ENCODE data around the gene PTGIR.

PTGIR gene

DNA sequence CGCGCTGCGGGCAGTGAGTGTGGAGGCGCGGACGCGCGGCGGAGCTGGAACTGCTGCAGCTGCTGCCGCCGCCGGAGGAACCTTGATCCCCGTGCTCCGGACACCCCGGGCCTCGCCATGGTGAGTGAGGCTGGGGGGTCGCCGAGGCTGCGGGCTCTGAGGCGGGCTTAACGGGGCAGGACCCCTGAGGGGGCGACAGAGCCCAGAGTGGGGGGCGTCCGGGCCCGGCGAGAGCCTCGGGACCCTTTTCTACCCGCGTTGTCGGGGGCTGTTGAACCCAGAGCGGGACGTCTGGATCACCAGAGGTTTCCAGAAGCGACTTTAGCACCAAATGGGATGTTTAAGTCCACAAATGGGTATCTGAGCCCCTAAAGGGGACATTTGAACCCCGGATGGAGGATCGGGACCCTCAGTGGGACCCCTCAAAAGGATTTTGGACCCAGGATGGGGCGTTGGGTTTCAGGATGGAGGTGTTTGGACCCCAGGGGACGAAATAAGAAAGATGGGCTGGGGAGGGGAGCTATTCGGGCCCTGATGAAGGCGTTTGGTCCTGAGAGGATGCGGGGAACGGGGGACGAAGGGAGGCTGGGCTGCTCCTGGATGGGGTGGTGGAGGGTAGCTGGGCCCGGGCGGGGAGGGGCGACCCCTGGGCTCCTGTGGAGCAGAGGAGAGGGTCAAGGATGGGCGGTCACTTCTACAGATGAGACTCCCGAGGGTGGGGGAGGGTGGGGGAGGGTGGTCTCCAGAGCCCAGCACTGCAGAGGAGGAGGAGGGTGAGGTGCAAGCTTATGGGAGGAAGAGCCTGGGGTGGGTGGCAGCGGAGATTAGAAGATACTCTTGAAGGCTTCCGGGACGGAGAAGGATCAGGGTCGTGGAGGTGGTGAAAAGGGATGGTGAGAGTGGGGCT is 23.3 kb downstream of the PTGIR start, which contains the start of gene CALM3:
Gene CALM3, plus strand, starts transcription at position 13 of the 907 bp plus-strand sequence. Its CDS starts 105 bp downstream, at position 118.
- DNase-seq (ENCODE audit: low read depth) = no peak

DNA sequence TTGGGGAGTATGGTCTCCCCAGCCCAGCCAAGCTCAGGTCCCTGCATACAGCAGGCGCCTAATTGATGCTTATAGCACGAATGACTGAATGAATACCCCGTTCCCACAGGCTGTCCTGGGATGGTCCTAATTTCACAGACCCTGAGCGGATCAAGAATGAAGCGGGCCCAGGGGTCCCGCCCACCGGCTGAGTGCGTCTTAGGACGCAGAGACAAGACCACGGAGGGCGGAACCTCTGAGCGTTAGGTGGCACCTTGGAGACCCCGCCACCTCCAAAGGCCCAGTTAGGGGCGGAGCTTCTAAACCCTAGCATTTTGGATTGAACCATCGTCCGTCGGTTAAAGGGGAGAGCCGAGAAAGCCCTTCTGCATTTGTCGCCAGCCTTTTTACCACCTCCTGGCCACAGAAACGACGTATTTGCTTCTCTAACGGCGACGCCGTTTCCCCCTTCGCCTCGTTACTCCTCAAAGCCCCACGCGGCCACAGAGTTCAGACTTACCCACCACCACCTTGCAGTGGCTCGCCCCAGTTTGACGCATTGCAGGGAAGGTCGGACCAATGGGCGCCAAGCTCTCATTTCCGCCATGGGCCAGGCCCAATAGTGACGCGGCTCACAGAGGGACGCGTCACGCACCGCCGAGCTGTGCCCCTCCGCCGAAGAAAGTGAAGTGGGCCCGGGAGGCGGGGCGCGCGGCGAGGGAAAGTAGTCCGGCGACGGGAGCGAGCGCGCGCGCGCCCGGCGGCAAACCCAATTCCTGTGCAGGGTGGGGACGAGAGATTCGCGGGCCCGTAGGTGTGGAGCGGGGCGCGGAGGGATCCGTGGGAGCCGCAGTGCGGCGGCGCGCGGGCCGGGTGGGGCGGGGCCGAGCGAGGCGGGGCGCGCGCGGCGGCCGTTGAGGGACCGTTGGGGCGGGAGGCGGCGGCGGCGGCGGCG is 24.2 kb downstream of the PTGIR start:
- DNase-seq (ENCODE audit: low read depth) = peak; percentile 92

DNA sequence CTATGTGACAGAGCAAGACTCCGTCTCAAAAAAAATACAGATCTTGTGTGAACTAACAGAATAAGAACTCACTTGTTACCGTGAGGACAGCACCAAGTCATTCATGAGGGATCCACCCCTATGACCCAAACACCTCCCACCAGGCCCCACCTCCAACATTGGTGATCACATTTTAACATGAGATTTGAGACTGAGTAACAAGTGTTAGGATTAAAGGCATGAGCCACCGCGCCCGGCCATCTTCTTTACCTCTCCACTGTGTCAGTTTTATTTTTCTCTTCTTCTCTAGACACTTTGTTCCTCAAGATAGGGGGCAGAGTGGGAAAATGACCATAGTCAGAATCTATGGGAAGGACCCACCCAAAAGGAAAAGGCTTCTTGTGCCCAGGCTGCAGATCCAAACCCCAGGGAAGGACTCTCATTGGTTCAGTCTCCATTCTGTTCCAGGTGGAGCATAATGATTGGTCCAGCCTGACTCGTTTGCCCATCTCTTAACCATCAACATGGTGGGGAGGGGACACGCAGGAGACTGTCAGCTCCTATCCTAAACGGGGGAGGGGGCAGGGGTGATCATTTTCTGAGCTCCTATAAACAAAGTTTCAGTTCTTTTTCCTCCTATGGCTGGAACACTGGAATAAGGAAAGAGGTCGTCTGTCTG is 25.0 kb downstream of the PTGIR start:
- DNase-seq (ENCODE audit: low read depth) = no peak

DNA sequence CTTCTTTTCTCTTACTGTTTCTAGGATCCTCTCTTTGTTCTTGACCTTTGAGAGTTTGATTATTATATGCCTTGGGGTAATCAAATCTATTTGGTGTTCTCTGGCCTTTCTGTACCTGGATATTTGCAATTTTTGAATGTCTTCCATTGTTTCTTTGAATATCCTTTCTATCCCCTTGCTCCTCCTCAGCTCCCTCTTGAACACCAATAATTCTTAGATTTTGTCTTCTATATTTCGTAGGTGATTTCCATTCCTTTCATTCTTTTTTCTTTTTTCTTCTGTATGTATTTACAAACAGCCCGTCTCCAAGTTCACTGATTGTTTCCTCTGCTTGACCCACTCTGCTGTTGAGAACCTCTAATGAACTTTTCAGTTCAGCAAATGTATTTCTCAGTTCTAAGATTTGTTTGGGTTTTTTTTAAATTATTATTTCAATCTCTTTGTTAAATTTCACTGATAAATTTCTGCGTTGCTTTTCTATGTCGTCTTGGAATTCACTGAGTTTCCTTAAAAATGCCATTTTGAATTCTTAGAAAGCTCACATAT is 26.4 kb downstream of the PTGIR start:
- no peak for DNase-seq (ENCODE audit: low read depth)

DNA sequence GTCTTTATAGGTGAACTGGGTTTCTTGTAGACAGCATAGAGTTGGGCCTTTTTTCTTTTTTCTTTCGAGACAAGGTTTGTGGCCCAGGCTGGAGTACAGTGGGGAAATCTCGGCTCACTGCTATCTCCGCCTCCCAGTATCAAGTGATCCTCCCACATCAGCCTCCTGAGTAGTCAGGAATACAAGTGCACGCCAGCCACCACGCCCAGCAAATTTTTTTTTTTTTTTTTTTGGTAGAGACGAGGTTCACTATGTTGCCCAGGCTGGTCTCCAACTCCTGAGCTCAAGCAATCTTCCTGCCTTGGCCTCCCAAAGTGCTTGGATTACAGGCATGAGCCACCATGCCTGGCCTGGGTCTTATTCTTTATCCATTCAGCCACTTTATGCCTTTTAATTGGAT is 28.9 kb downstream of the PTGIR start:
- DNase-seq (ENCODE audit: low read depth) = no peak

DNA sequence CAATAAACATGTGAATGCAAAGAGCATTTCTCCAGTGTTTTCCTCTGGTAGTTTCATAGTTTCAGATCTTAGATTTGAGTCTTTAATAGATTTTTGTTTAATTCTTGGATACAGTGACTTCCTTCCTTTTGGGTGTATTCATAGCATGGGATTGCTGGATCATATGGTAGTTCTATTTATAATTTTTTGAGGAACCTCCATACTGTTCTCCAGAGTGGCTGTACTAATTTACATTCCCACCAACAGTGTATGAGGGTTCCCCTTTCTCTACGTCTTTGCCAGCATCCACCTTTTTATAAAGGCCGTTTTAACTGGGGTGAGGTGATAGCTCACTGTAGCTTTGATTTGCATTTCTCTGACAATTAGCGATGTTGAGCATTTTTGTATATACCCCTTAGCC is 33.0 kb downstream of the PTGIR start:
- no peak for DNase-seq (ENCODE audit: low read depth)

DNA sequence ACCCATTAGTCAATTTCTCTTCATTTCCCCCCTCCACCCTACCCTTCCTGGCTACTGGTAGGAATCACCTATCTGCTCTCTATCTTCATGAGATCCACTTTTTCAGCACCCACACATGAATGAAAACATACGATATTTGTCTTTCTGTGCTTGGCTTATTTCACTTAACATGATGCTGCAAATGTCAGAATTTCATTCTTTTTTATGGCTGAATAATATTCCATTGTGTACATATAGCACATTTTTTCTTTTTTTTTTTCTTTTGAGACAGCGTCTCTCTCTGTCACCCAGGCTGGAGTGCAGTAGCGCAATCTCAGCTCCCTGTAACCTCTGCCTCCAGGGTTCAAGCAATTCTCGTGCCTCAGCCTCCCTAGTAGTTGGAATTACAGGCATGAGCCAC is 33.6 kb downstream of the PTGIR start:
- DNase-seq (ENCODE audit: low read depth) = no peak

DNA sequence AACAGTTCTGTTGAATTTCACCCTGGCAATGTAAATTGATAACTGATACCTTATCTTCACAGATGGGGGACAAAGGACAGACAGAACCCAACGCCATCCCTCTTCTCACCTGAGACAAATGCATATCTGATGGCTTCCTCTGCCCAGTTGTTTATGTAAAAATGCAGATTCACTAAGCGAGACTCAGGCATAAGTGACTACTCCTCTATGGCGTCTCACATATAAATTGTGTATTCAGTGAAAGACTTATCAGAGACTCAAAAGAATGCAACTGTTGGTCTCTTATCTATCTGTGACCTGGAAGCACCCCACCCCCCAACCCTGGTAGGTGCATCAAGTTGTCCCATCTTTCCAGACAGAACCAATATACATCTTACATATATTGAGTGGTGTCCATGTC is 37.0 kb downstream of the PTGIR start:
- DNase-seq (ENCODE audit: low read depth) = no peak

DNA sequence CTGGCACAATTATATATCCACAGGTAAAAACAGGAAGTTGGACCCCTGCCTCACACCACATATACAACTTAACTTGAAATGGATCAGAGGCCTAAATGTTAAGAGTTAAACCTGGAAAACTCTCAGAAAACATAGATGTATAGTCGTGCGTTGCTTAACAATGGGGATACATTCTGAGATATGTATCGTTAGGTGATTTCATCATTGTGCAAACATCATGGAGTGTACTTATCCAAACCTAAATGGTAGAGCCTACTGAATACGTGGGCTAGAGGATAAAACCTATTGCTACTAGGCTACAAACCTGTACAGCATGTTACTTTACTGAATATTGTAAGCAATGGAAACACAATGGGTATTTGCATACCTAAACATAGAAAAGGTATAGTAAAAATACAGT is 38.6 kb downstream of the PTGIR start:
- DNase-seq (ENCODE audit: low read depth) = no peak

DNA sequence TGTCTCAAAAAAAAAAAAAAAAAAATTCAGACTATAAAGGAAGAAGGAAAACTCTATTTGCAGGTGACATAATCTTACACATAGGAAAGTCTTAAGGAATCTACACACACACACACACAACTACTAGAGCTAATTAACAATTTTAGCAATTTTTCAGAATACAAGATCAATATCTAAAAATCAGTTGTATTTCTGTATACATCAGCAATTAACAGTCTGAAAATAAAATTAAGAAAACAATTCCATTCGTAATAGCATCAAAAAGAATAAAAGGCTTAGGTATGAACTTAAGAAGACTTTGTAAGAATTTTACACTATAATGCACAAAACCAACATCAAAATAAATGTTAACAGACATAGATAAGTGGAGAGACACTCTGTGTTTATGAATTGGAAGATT is 39.4 kb downstream of the PTGIR start:
- DNase-seq (ENCODE audit: low read depth) = no peak

DNA sequence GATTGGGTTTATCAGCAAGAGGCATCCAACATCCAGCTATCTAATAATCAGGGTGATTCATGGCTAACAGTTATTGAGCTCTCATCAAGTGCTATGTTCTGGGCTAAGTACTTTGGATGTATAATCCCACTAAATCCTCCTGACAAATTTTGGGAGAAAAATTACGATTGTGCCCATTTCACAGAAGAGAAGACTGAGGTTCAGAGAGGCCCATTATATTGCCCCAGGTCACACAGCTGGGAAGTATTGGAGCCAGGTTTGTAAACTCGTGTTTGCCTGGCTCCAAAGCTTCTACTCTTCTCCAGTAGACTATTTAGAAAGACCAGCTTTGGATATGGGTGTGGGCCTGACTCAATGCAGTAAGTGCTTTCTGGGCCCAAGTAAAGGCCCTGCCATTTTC is 44.6 kb downstream of the PTGIR start:
- DNase-seq (ENCODE audit: low read depth) = no peak

DNA sequence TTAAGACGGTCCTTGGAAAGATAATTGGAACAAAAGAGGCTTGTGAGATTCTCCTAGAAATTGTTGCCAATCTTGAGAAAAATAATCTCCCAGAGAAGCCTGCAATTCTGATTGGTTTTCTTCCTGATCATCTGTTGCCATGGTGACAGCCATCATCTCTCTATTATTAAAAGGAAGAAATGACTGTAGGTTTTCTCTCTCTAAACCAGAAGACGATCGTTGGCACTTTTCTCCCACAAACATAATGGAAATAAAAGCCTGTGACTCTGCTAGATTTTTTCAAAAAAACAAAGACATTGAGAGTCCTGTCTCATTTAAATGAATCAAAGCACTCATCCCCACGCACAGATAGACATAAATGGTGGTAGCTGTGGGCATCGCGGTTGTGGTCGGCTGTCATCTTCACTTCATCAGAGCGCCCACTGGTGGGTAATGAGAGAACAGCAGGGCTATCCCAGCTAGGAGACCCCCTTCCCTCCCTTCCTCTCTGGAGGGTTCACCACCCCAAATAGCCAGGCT is 45.5 kb downstream of the PTGIR start:
- peak; percentile 48 for DNase-seq (ENCODE audit: low read depth)

DNA sequence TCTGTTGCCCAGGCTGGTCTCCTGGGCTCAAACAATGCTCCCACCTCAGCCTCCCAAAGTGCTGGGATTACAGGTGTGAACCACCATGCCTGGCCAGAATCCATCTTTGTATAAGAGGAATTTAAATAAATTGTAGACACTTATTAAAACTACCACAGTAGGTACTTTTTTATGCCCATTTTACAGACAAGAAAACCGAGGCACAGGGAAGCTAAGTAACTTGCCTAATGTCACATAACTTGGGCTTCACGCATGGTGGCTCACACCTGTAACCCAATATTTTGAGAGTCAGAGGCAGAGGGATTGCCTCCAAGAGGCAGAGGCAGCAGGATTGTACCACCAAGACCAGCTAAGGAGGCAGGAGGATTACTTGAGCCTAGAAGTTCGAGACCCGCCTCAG is 46.4 kb downstream of the PTGIR start:
- no peak for DNase-seq (ENCODE audit: low read depth)

DNA sequence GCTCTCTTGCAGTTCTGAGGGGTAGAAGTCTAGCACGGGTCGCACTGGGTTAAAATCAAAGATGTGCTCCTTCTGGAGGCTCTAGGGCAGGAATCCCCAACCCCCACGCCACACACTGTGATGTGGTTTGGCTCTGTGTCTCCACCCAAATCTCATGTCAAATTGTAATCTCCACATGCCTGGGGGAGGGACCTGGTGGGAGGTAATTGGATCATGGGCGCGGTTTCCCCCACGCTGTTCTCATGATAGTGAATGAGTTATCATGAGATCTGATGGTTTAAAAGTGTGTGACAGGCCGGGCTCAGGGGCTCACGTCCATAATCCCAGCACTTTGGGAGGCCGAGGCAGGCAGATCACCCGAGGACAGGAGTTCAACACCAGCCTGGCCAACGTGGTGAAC is 50.4 kb downstream of the PTGIR start:
- DNase-seq (ENCODE audit: low read depth) = peak; percentile 32

DNA sequence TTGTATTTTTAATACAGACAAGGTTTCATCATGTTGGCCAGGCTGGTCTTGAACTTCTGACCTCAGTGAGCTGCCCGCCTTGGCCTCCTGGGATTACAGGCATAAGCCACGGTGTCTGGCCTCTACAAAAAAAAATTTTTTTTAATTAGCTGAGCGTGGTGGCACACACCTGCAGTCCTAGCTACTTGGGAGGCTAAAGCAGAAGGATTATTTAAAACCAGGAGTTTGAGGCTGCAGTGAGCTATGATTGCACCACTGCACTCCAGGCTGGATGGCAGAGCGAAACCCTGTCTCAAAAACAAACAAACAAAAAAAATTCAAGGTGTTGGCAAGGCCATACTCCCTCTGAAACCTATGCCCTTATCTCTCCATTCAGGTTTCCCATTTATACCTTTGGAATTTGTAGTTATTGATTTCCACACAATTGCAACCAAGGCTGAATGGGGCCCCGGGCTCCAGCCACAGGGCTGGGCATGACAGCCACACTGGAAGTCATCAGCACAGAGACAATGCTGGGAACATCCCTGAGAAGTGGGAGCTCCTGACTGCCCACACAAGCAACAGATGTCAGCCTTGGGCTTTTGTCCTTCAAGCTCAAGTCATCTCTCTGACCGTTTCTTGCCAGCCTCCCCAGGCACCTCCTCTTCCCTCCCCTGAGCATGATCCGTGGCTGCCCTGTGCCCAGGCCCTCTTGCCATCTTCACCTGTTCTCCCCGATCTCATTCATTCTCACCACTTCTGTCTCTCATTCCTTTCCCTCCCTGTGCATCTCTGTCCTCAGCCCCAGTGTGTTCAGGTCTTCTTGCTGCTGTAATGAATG is 51.0 kb downstream of the PTGIR start:
- DNase-seq (ENCODE audit: low read depth) = no peak

DNA sequence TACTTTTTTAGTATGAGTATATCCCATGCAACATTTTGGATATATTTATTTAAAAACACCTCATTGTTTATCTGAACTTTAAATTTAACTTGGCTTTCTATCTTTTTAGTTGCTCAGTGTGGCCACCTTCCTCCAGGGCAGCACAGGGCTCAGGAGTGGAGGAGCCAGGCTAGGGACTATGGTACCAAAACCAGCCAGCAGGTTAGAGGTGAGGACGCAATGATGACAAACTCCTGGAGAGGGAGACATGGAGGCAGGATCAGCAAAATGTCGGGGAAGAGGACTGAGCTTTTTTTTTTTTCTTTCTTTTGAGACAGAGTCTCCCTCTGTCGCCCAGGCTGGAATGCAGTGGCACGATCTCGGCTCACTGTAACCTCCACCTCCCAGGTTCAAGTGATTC is 53.4 kb downstream of the PTGIR start:
- no peak for DNase-seq (ENCODE audit: low read depth)

Data from stimulated activated CD8-positive, alpha-beta memory T cell treated with anti-CD3 and anti-CD28 coated beads, Interleukin-4, amount 100 ng/mL, for 24 hours (primary cell).